ENCODE results near the gene PCYT1A.
A peak's percentile ranks its signal among the peaks of the same experiment; 100 is the strongest.

Gene PCYT1A

GRCh38 chr3:196284396-196284795 lies 3.1 kb downstream of the PCYT1A start:
- TF ChIP-seq CTCF (IDR thresholded peaks at IDR 0.05; ENCODE audit: insufficient read depth, low read depth, low read length, missing control alignments): no peak
- no peak overlapping the region for H3K4me3 ChIP-seq (ENCODE audit: low read depth, low read length)
- no peak for DNase-seq (ENCODE audit: low read depth)

- no peak for TF ChIP-seq CTCF (IDR thresholded peaks at IDR 0.05; ENCODE audit: insufficient read depth, low read depth, low read length, missing control alignments)
- H3K4me3 ChIP-seq (ENCODE audit: low read depth, low read length): no peak overlapping the region
- no peak for DNase-seq (ENCODE audit: low read depth)
Measured at GRCh38 chr3:196281962-196282361, 5.6 kb downstream of the PCYT1A start.

GRCh38 chr3:196280689-196281440 lies 6.7 kb downstream of the PCYT1A start:
- DNase-seq (ENCODE audit: low read depth): peak; percentile 80
- no peak for TF ChIP-seq CTCF (IDR thresholded peaks at IDR 0.05; ENCODE audit: insufficient read depth, low read depth, low read length, missing control alignments)
- no peak overlapping the region for H3K4me3 ChIP-seq (ENCODE audit: low read depth, low read length)

GRCh38 chr3:196275126-196275525 lies 12.4 kb downstream of the PCYT1A start:
- no peak for TF ChIP-seq CTCF (IDR thresholded peaks at IDR 0.05; ENCODE audit: insufficient read depth, low read depth, low read length, missing control alignments)
- peak overlapping the region; percentile 57 for H3K4me3 ChIP-seq (ENCODE audit: low read depth, low read length)
- no peak for DNase-seq (ENCODE audit: low read depth)

- no peak for TF ChIP-seq CTCF (IDR thresholded peaks at IDR 0.05; ENCODE audit: insufficient read depth, low read depth, low read length, missing control alignments)
- DNase-seq (ENCODE audit: low read depth): peak; percentile 92
- peak overlapping the region; percentile 57 for H3K4me3 ChIP-seq (ENCODE audit: low read depth, low read length)
Measured at GRCh38 chr3:196274585-196274984, 12.9 kb downstream of the PCYT1A start.

GRCh38 chr3:196273655-196274054 lies 13.9 kb downstream of the PCYT1A start:
- TF ChIP-seq CTCF (IDR thresholded peaks at IDR 0.05; ENCODE audit: insufficient read depth, low read depth, low read length, missing control alignments): no peak
- DNase-seq (ENCODE audit: low read depth): no peak
- no peak overlapping the region for H3K4me3 ChIP-seq (ENCODE audit: low read depth, low read length)

GRCh38 chr3:196272826-196273225 lies 14.7 kb downstream of the PCYT1A start:
- no peak for TF ChIP-seq CTCF (IDR thresholded peaks at IDR 0.05; ENCODE audit: insufficient read depth, low read depth, low read length, missing control alignments)
- no peak for DNase-seq (ENCODE audit: low read depth)
- H3K4me3 ChIP-seq (ENCODE audit: low read depth, low read length): no peak overlapping the region
